Body of pancreas (tissue), 4 donors: ENCODE data around the gene ALG6.

ENCODE experiments used
- CTCF ChIP-seq, 7 experiments: fragments of 450-650 bp in 4 of 7; fragments of 200-600 bp in 3 of 7; sonication (generic) in 3 of 7; IDR thresholded peaks; one replicate each; pipeline ENCODE4 v1.5.1; 2016 to 2019; ENCODE audit warnings: antibody characterized with exemption in 7 of 7
- POLR2A ChIP-seq, 3 donors: fragments of 450-650 bp; IDR thresholded peaks; one replicate each; pipeline ENCODE4 v1.6.1; 2016; ENCODE audit warnings: antibody characterized with exemption in 3 of 3, mild to moderate bottlenecking in 2 of 3

GRCh38 chr1:63466759-63467158, 99.3 kb downstream of the ALG6 start:
- TF ChIP-seq CTCF (IDR thresholded peaks at IDR 0.05) (no peak), POLR2A (IDR thresholded peaks at IDR 0.05) (no peak)
